Lower lobe of right lung (tissue), 2 donors: ENCODE results near the gene KHDC1. TPM values are rescaled to one million over a fixed set of nuclear protein-coding genes. Genes with fewer than 3 reads are reported as not detected.

Experiments used
- ATAC-seq, 2 donors: fragments of 200-7000 bp; cut with Tn5 transposase; one replicate each; pipeline ENCODE4 v1.9.1; 2020 to 2022; ENCODE audit warnings: mild to moderate bottlenecking in 2 of 2, moderate library complexity in 2 of 2
- DNase-seq: peaks from one replicate; pipeline ENCODE4 v3.0.0-alpha.2; 2020
- H3K27ac ChIP-seq: fragments of 200-600 bp; one replicate; pipeline ENCODE4 v1.8.0; 2022
- H3K27me3 ChIP-seq: fragments of 200-600 bp; one replicate; pipeline ENCODE4 v1.8.0; 2022; ENCODE audit warnings: low read depth
- H3K36me3 ChIP-seq: fragments of 200-600 bp; one replicate; pipeline ENCODE4 v1.8.0; 2022; ENCODE audit warnings: mild to moderate bottlenecking
- H3K4me1 ChIP-seq: fragments of 200-600 bp; one replicate; pipeline ENCODE4 v1.8.0; 2022
- H3K4me3 ChIP-seq: fragments of 200-600 bp; one replicate; pipeline ENCODE4 v1.8.0; 2022; ENCODE audit warnings: mild to moderate bottlenecking
- H3K9me3 ChIP-seq: fragments of 200-600 bp; one replicate; pipeline ENCODE4 v1.8.0; 2022
- intact Hi-C: fragments of 100-400 bp; cut with DNase I; formaldehyde crosslinking; loops from one replicate; pipeline ENCODE4 v1.11.0; 2022
- total RNA-seq: library from RNA; stranded (reverse); fragmentation: NEBNext Ultra II Directional; extraction: Animal tissue kit (Norgen Biotek cat#: 25700); gene quantifications from one replicate; pipeline ENCODE4 v1.2.1, GENCODE V29; 2021
- TF ChIP-seq, protein P1 (sequence below): fragments of 200-600 bp; IDR thresholded peaks from one replicate; pipeline ENCODE4 v1.8.0; 2022; ENCODE audit warnings: antibody characterized with exemption, mild to moderate bottlenecking
- donor health status: DM: no; HTN: yes; CAD: no; lungs with severe emphysema.

KHDC1 gene
- total RNA-seq, 1 donor from 2014 or later: 1.7 TPM

DNA sequence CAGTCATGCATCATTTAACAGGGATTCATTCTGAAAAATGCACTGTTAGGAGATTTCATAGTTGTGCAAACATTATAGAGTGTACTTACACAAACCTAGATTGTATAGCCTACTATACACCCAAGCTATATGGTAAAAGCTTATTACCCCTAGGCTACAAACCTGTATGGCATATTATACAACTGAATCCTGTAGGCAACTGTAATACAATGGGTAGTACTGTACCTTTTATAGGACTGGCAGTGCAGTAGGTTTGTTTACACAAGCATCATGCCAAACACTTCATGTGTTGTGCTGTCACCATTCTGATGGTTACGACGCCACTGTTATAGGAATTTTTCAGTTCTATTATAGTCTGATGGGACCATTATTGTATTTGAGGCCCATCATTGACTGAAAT, 39.3 kb upstream of the KHDC1 start:
- H3K27me3 ChIP-seq: peaks cover 6% of the 10 kb centered on the region
- H3K4me1 ChIP-seq: no peaks in the 10 kb centered on the region
- H3K4me3 ChIP-seq: no peak overlapping the region
- no peak for DNase-seq
- H3K36me3 ChIP-seq: no peaks in the 10 kb centered on the region
- TF ChIP-seq, protein P1, sequence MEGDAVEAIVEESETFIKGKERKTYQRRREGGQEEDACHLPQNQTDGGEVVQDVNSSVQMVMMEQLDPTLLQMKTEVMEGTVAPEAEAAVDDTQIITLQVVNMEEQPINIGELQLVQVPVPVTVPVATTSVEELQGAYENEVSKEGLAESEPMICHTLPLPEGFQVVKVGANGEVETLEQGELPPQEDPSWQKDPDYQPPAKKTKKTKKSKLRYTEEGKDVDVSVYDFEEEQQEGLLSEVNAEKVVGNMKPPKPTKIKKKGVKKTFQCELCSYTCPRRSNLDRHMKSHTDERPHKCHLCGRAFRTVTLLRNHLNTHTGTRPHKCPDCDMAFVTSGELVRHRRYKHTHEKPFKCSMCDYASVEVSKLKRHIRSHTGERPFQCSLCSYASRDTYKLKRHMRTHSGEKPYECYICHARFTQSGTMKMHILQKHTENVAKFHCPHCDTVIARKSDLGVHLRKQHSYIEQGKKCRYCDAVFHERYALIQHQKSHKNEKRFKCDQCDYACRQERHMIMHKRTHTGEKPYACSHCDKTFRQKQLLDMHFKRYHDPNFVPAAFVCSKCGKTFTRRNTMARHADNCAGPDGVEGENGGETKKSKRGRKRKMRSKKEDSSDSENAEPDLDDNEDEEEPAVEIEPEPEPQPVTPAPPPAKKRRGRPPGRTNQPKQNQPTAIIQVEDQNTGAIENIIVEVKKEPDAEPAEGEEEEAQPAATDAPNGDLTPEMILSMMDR: no peak
- ATAC-seq: no peak
- H3K27ac ChIP-seq: no peak overlapping the region
- intact Hi-C loops: no loop called here
- H3K9me3 ChIP-seq: no peaks in the 10 kb centered on the region

DNA sequence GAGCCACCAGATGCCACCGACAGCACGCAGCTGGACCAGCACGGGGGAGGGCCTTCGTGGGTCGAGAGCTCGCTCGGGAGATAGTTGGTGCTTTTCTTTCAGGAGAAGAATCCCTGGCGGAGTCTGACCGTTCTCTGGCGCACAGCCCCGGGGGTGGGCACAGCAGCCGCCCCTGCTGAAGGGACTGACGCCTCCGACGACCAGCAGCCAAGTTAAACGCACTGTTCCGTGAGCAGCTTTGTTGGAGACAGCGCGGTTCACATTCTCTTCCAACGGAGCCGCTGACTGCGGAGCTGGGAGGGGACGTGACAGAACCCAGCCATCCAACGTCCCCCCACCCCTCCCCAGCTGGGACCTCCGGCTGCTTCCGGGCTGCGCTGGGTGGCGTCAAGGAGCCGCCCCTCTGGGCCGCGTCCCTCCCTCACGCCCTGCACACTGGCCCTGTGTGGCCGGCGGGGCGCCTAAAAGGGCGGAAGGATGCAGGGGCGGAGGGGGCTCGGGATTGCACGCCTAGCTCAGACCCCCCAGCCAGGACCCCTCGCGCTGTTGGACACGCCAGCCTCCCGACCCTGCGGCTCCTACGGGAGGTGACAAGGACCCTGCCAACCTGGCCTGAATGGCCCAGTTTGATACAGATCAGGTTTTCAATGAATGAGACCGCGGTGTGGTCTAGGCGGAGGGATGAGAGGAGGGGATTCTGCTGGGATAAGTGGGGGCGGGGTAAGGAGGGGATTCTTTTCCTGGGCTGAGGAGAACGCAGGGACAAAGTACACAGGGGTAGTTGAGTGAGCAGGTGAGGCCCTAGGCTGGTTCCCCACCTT, 36.4 kb upstream of the KHDC1 start:
- Histone ChIP-seq H3K4me3 (peak overlapping the region; percentile 24), H3K4me1 (no peaks in the 10 kb centered on the region), H3K36me3 (no peaks in the 10 kb centered on the region), H3K9me3 (no peaks in the 10 kb centered on the region), H3K27ac (no peak overlapping the region), H3K27me3 (peaks cover 6% of the 10 kb centered on the region)
- DNase-seq: no peak
- ATAC-seq: peak in 1 of 2 donors; percentile 68
- TF ChIP-seq, protein P1: no peak
- intact Hi-C loops: no loop called here

DNA sequence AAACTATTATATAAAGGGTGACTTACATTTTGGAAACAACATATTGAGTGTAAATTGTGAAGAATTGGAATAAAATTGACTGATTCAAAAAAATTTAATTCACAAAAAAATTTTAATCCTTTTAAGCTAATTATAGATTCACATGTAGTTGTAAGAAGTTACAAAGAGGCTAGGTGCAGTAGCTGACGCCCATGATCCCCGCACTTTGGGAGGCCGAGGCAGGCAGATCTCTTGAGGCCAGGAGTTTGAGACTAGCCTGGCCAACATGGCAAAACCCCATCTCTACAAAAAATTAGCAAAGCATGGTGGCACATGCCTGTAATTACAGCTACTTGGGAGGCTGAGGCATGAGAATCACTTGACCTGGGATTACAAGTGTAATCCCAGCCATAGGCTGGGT, 30.3 kb upstream of the KHDC1 start:
- DNase-seq (no peak), ATAC-seq (no peak)
- TF ChIP-seq, protein P1: no peak
- intact Hi-C loops: no loop called here
- Histone ChIP-seq H3K4me1 (no peaks in the 10 kb centered on the region), H3K27ac (no peak overlapping the region), H3K36me3 (no peaks in the 10 kb centered on the region), H3K27me3 (no peaks in the 10 kb centered on the region), H3K9me3 (no peaks in the 10 kb centered on the region), H3K4me3 (no peak overlapping the region)

DNA sequence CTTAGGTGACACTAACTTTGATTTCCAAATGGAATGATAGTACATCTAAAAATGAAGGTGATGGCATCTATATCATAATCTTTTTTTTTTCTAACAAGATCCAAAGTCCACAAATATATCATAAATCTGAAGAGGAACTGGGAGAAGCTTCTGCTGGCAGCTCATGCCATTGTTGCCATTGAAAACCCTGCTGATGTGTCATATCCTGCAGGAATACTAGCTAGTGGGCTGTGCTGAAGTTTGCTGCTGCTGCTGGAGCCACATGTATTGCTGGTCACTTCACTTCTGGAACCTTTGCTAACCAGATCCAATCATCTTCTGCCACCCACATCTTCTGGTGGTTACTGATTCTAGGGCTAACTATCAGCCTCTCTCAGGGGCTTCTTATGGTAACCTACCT, 27.4 kb upstream of the KHDC1 start:
- DNase-seq: no peak
- Histone ChIP-seq H3K4me1 (no peaks in the 10 kb centered on the region), H3K4me3 (no peak overlapping the region), H3K27ac (no peak overlapping the region), H3K9me3 (no peaks in the 10 kb centered on the region), H3K27me3 (no peaks in the 10 kb centered on the region), H3K36me3 (no peaks in the 10 kb centered on the region)
- no peak for ATAC-seq
- intact Hi-C loops: no loop called here
- TF ChIP-seq, protein P1: no peak

DNA sequence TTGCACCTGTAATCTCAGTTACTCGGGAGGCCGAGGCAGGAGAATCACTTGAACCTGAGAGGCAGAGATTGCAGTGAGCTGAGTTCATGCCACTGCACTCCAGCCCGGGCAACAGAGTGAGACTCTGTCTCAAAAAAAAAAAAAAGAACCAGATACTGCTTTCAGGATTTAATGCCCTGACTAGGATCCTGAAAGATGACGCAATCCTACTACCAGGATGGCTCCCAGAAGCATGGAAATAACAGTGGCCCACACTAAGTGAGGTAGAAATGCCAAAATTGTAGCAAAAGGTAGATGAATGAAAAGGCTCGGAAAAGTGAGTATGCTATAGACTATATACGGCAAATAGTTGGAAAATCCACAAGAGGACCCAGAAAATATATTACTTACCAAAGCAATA, 23.8 kb upstream of the KHDC1 start:
- DNase-seq: no peak
- no peaks in the 10 kb centered on the region for H3K27me3 ChIP-seq
- TF ChIP-seq, protein P1: no peak
- no peaks in the 10 kb centered on the region for H3K4me1 ChIP-seq
- no peak overlapping the region for H3K27ac ChIP-seq
- no peaks in the 10 kb centered on the region for H3K36me3 ChIP-seq
- H3K9me3 ChIP-seq: no peaks in the 10 kb centered on the region
- ATAC-seq: no peak
- intact Hi-C loops: no loop called here
- no peak overlapping the region for H3K4me3 ChIP-seq
